ENCODE results near the gene ZNF394. TPM values are rescaled to one million over a fixed set of nuclear protein-coding genes. Genes with fewer than 3 reads are reported as not detected.

Gene ZNF394
- total and polyA plus RNA-seq, 9 donors, result 19.2 to 43.8 (median 30.6) TPM

DNA sequence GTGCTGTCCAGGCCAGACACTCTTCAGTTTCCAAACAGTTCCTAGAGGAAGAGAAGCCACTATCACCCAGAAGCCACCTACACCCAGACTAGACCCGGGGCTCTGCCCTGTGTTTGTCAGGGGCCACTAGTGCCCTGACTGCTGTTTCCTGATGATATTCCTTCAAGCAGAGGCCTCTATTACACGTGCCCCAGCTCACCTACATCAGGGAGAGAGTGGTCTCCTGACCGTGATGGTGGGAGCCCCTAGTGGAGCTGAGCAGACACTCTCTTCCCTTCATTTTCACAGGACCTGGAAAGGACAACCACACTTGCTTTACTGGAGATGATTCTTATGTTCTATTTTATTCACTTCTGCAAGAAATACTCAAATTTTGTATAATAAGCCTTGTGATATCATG, 9.2 kb downstream of the ZNF394 start:
- H3K4me3 ChIP-seq, result no peak overlapping the region
- H3K27ac ChIP-seq, result no peak overlapping the region
- peaks cover 3% of the 10 kb centered on the region for H3K36me3 ChIP-seq
- no peak for DNase-seq
- peaks cover 0 to 14% of the 10 kb centered on the region in 2 donors for H3K9me3 ChIP-seq
- no peaks in the 10 kb centered on the region for H3K27me3 ChIP-seq
- 61 to 66% (median 64%) methylated on average over 3 of the region's 3 CpGs for WGBS, 3 donors
- intact Hi-C loops (cut with DNase I), result no loop called here
- TF ChIP-seq POLR2A (IDR thresholded peaks at IDR 0.05) (no peak), EP300 (IDR thresholded peaks at IDR 0.05) (no peak)
- TF ChIP-seq, protein P1, sequence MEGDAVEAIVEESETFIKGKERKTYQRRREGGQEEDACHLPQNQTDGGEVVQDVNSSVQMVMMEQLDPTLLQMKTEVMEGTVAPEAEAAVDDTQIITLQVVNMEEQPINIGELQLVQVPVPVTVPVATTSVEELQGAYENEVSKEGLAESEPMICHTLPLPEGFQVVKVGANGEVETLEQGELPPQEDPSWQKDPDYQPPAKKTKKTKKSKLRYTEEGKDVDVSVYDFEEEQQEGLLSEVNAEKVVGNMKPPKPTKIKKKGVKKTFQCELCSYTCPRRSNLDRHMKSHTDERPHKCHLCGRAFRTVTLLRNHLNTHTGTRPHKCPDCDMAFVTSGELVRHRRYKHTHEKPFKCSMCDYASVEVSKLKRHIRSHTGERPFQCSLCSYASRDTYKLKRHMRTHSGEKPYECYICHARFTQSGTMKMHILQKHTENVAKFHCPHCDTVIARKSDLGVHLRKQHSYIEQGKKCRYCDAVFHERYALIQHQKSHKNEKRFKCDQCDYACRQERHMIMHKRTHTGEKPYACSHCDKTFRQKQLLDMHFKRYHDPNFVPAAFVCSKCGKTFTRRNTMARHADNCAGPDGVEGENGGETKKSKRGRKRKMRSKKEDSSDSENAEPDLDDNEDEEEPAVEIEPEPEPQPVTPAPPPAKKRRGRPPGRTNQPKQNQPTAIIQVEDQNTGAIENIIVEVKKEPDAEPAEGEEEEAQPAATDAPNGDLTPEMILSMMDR (IDR thresholded peaks at IDR 0.05), result no peak
- H3K4me1 ChIP-seq (ENCODE audit: insufficient read depth), result no peaks in the 10 kb centered on the region

DNA sequence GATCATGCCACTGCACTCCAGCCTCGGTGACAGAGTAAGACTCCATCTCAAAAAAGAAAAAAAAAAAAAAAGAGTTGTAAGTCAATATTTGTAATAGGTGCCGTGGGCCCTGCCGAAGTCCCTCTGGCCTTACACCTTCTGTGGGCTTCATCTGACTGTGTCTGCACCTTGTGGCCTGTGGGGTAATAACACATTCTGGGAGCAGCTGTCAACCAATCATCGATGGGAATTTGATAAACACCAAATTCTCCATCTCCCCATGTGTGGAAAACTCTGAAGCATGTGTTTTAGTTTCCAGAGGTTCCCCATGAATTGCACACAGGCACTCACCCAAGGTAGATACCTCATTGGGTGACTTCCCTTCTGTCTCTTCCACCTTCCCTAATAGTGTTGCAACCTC, 10.8 kb downstream of the ZNF394 start:
- intact Hi-C loops (cut with DNase I), result no loop called here
- DNase-seq, result no peak
- TF ChIP-seq, protein P1 (IDR thresholded peaks at IDR 0.05), result no peak
- TF ChIP-seq EP300 (IDR thresholded peaks at IDR 0.05), result no peak
- no peak for TF ChIP-seq POLR2A (IDR thresholded peaks at IDR 0.05)
- Histone ChIP-seq H3K27me3 (no peaks in the 10 kb centered on the region), H3K36me3 (peaks cover 2% of the 10 kb centered on the region), H3K4me3 (no peak overlapping the region), H3K27ac (no peak overlapping the region), H3K9me3 (peaks cover 0 to 10% of the 10 kb centered on the region in 2 donors), H3K4me1 (ENCODE audit: insufficient read depth) (no peaks in the 10 kb centered on the region)
- WGBS, 3 donors, result 89 to 94% (median 90%) methylated on average over 4 of the region's 4 CpGs

DNA sequence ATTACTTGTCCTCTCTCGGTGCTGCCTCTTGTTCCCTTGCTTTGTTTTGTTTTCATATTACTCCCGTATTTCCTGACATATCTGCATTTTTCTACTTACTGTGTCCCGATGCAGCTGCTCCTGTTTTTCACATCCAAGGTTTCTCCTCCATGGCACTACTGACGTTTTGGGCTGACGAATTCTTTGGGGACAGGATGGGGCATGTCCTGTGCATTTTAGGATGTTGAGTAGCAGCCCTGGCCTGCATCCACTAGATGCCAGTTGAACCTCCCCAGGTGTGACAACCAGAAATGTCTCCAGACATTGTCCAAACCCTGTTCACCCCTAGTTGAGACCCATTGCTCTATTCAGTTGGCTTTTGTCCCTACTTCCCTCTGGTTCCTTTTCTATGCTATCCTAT, 15.0 kb downstream of the ZNF394 start:
- no peak for DNase-seq
- no peak for TF ChIP-seq EP300 (IDR thresholded peaks at IDR 0.05)
- TF ChIP-seq, protein P1 (IDR thresholded peaks at IDR 0.05), result no peak
- no peak for TF ChIP-seq POLR2A (IDR thresholded peaks at IDR 0.05)
- intact Hi-C loops (cut with DNase I), result no loop called here
- Histone ChIP-seq H3K4me3 (no peak overlapping the region), H3K27me3 (no peaks in the 10 kb centered on the region), H3K4me1 (ENCODE audit: insufficient read depth) (no peaks in the 10 kb centered on the region), H3K9me3 (no peaks in the 10 kb centered on the region), H3K36me3 (no peaks in the 10 kb centered on the region), H3K27ac (no peak overlapping the region)
- WGBS, 3 donors, result 73 to 79% (median 78%) methylated on average over 5 of the region's 5 CpGs

DNA sequence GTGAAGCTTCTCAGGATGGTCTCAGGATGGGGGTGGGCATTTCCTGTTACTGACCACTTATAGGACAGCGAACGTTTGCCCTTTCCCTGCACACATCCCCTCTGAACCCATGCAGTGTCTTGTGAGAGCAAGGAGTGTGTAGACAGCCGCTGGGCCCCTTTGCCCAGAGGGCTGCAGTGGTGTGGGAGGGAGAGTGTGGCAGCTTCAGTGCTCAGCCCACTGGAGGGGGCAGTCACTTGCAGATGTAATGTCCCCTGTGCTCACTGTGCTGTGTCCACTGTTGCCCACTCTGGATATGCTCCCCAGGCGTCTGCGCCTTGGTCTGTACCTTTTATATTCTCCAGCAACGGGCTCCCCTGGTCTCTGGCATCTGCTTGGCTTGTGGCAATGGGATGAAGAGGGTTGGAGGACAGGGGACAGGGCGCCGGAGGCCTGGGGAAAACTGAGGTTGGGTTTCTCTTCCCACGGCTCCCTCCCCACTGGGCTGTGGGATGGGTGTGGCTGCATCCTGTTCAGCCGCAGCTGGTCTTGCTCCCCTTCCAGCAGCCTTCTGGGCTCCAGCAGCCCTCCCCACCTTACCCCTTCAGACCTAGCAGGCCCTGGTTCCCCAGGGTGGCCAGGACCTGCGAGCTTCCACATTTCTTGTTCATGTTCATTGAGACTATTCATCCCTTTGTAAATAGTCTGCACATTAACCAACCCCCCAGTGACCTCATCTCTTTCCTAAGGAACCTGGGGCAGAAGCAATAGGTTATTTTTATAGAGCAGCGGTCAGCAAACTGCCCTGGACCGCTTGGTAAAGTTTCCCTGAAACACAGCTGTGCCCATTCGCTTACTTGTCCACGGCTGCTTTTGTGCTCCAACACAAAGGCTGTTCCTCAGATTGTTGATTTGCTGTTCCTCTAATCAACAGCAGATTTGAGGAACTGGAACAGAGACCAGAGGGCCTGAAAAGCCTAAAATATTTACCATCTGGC, 21.3 kb downstream of the ZNF394 start:
- H3K27ac ChIP-seq, result no peak overlapping the region
- DNase-seq, result no peak
- TF ChIP-seq EP300 (IDR thresholded peaks at IDR 0.05), result no peak
- TF ChIP-seq, protein P1 (IDR thresholded peaks at IDR 0.05), result no peak
- TF ChIP-seq POLR2A (IDR thresholded peaks at IDR 0.05), result no peak
- 75 to 85% (median 80%) methylated on average over 15 of the region's 15 CpGs for WGBS, 3 donors
- no peaks in the 10 kb centered on the region for H3K36me3 ChIP-seq
- no peak overlapping the region for H3K4me3 ChIP-seq
- intact Hi-C loops (cut with DNase I), result no loop called here
- no peaks in the 10 kb centered on the region for H3K27me3 ChIP-seq
- H3K9me3 ChIP-seq, result no peaks in the 10 kb centered on the region
- H3K4me1 ChIP-seq (ENCODE audit: insufficient read depth), result peaks cover 1% of the 10 kb centered on the region

Data from ovary (tissue), 9 donors.